Duodenal mucosa (tissue), 2 donors: ENCODE measurements around the gene CYTH1.

Experiments
- H3K27ac ChIP-seq: one replicate; pipeline ENCODE4 v1.7.0; 2013; ENCODE audit warnings: low read depth, low read length
- H3K27me3 ChIP-seq, 2 donors: one replicate each; pipeline ENCODE4 v1.7.0; 2013; ENCODE audit warnings: low read length in 2 of 2, control low read depth in 1 of 2; ENCODE audit not compliant: insufficient read depth in 2 of 2, control insufficient read depth in 1 of 2
- H3K36me3 ChIP-seq, 2 donors: one replicate each; pipeline ENCODE4 v1.7.0; 2013; ENCODE audit warnings: low read length in 2 of 2, control low read depth in 1 of 2; ENCODE audit not compliant: insufficient read depth in 2 of 2, control insufficient read depth in 1 of 2
- H3K4me1 ChIP-seq, 2 donors: one replicate each; pipeline ENCODE4 v1.7.0; 2013; ENCODE audit warnings: low read length in 2 of 2, control low read depth in 1 of 2; ENCODE audit not compliant: insufficient read depth in 2 of 2, control insufficient read depth in 1 of 2
- H3K4me3 ChIP-seq, 2 donors: one replicate each; pipeline ENCODE4 v1.7.0; 2013; ENCODE audit warnings: low read length in 2 of 2, low read depth in 1 of 2
- H3K9ac ChIP-seq, 2 donors: one replicate each; pipeline ENCODE4 v1.7.0; 2013; ENCODE audit warnings: low read length in 2 of 2, low read depth in 1 of 2
- H3K9me3 ChIP-seq, 2 donors: one replicate each; pipeline ENCODE4 v1.7.0; 2013; ENCODE audit warnings: low read length in 2 of 2, control low read depth in 1 of 2; ENCODE audit not compliant: control insufficient read depth in 1 of 2

The CYTH1 gene

DNA sequence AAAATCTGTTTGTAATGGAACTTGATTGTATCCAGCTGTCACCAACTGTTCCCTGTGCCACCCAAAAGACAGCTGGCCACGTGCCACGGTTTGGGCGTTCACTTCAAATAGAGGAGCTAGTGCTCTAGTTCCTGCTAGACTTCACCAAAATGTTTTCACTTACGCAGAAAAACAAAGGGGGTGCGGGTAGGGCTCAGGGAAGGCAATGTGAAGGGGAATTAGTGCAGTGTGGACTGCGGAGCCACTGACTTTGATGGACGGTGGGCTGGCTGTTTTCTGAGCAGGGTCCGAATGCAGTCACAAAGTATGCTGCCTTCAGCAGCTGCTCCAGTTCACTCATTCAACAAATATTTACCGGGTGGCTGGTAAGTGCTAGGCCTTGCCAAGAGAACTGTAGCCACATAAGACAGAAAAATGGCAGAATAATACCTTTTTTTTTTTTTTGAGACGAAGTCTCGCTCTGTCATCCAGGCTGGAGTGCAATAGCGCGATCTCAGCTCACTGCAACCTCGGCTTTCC, 7.6 kb upstream of the CYTH1 start:
- Histone ChIP-seq H3K27ac (peak overlapping the region; percentile 6), H3K9me3 (no peaks in the 10 kb centered on the region), H3K9ac (no peak overlapping the region), H3K4me3 (no peak overlapping the region), H3K27me3 (no peaks in the 10 kb centered on the region), H3K36me3 (peaks cover 8 to 33% of the 10 kb centered on the region in 2 donors), H3K4me1 (peaks cover 0 to 7% of the 10 kb centered on the region in 2 donors)

DNA sequence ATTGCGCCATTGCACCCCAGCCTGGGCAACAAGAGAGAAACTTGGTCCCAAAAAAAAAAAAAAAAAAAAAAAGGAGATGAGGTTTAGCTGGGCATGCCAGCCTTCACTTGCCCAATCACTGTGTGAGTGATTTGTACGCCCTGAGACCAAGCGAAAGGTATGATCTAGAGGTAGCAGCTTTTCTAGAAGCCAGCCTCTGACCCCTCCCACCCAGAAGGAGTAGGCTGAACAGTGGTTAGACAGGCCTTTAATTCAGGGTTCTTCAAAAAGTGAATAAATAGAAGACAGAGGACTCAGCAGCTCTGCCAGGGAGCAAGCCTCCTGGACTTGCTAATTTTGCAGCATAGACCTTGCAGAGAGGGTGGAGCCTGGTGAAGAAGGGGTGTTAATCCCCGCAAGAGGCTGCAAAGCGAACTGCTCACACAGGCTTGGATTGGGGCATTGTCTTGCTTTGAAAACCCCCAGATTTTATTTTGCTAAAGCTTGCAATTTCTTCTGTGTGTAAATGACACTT, 7.1 kb upstream of the CYTH1 start:
- no peaks in the 10 kb centered on the region for H3K27me3 ChIP-seq
- H3K4me1 ChIP-seq = peaks cover 0 to 7% of the 10 kb centered on the region in 2 donors
- peaks cover 7 to 29% of the 10 kb centered on the region in 2 donors for H3K36me3 ChIP-seq
- no peaks in the 10 kb centered on the region for H3K9me3 ChIP-seq
- no peak overlapping the region for H3K4me3 ChIP-seq
- H3K9ac ChIP-seq = no peak overlapping the region
- peak overlapping the region; percentile 6 for H3K27ac ChIP-seq

DNA sequence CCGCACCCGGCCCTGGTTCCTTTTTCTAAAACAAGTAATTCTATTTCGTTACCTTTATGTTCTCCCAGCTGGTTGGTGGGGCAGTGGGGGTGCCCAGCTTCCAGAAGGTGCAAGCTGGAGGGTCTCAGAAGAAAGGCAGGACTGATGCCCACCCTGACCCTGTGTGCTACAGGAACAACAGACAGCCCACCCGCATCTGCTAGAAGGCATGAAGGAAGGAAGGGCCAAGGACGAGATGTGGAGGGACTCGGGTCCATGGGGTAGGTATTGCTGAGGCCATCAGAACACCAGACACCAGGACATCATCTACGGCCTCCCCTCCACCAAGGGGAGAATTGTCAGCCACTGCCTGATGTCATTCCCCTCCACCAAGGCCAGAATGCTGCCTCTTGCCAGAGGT, 6.4 kb upstream of the CYTH1 start:
- no peak overlapping the region for H3K27ac ChIP-seq
- peaks cover 0 to 22% of the 10 kb centered on the region in 2 donors for H3K36me3 ChIP-seq
- H3K4me3 ChIP-seq = no peak overlapping the region
- peaks cover 7 to 10% of the 10 kb centered on the region in 2 donors for H3K4me1 ChIP-seq
- no peak overlapping the region for H3K9ac ChIP-seq
- no peaks in the 10 kb centered on the region for H3K9me3 ChIP-seq
- no peaks in the 10 kb centered on the region for H3K27me3 ChIP-seq

DNA sequence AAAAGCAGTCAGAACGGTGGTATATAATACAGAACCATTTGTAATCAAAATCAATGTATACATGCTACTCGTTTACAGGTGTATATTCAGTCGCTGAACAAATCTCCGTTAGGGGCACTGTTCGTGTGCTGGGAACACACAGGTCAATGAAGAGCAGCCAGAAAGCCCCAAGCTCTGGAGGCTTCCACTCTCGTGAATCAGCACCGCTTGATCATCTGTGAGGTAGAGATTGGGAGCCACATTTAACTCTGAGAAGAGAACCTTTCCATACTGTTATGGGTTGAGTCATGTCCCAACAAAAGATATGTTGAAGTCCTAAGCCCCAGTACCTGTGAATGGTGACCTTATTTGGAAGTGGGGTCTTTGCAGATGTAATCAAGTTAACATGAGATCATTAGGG, 5.4 kb upstream of the CYTH1 start:
- no peak overlapping the region for H3K9ac ChIP-seq
- peaks cover 8 to 12% of the 10 kb centered on the region in 2 donors for H3K4me1 ChIP-seq
- H3K36me3 ChIP-seq = peaks cover 0 to 17% of the 10 kb centered on the region in 2 donors
- no peaks in the 10 kb centered on the region for H3K9me3 ChIP-seq
- H3K4me3 ChIP-seq = no peak overlapping the region
- no peaks in the 10 kb centered on the region for H3K27me3 ChIP-seq
- no peak overlapping the region for H3K27ac ChIP-seq

DNA sequence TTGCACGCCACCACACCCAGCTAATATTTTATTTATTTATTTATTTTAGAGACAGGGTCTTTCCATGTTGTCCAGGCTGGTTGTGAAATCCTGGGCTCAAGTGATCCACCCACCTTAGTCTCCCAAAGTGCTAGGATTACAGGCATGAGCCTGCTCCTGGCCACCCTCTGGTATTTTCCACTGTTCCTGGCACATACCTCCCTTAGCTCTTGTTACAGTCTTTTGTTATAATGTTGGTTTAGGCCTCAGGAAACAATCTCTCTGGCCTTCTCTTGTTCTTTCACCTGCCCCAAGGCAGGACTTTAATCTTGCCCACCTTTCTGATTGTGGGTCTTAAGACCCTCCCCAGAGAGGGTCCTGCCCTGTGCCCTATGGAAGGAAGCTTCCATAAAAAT, 3.6 kb upstream of the CYTH1 start:
- Histone ChIP-seq H3K9me3 (no peaks in the 10 kb centered on the region), H3K4me3 (no peak overlapping the region), H3K36me3 (peaks cover 0 to 7% of the 10 kb centered on the region in 2 donors), H3K9ac (no peak overlapping the region), H3K27ac (no peak overlapping the region), H3K4me1 (peaks cover 8 to 12% of the 10 kb centered on the region in 2 donors), H3K27me3 (no peaks in the 10 kb centered on the region)

DNA sequence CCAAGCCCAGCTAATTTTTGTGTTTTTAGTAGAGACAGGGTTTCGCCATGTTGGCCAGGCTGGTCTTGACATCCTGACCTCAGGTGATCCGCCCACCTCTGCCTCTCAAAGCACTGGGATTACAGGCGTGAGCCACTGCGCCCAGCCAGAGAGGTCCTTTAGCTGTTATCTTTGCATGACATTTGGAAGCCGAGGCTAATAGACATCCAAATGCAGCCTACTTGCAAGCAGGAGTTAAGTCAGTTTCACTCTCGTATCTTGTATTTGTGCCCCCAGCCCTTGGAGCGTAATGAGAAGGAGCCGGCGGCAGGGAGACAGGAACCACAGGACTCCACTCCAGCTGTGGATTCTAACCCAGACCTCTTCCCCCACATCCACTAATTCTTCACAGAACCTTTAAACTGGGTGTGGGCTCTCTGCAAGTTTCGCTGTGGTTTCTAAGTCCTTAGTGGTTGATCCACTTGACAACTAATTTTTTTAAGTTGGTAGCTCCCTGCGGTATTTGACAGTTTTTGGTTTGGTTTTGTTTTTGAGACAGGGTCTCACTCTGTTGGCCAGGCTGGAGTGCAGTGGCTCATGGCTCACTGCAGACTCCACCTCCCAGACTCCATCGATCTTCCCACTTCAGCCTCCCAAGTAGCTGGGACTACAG, 3.1 kb upstream of the CYTH1 start:
- Histone ChIP-seq H3K4me1 (peaks cover 11 to 17% of the 10 kb centered on the region in 2 donors), H3K27ac (no peak overlapping the region), H3K36me3 (peaks cover 0 to 4% of the 10 kb centered on the region in 2 donors), H3K9me3 (no peaks in the 10 kb centered on the region), H3K4me3 (no peak overlapping the region), H3K9ac (no peak overlapping the region), H3K27me3 (no peaks in the 10 kb centered on the region)

DNA sequence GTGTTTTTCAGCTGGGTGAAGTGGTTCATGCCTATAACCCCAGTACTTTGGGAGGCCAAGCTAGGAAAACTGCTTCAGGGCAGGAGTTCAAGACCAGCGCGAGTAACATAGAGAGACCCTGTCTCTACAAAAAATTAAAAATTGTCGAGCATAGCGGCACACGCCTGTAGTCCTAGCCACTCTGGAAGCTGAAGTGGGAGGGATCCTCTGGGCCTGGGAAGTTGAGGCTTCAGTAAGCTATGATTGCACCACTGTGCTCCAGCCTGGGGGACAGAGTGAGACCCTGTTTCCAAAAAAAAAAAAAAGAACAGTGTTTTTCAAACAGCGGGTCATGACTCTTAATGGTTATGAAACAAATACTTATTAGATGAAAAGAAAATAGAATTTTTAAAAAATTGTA, 2.3 kb upstream of the CYTH1 start:
- peaks cover 0 to 4% of the 10 kb centered on the region in 2 donors for H3K36me3 ChIP-seq
- peaks cover 16 to 17% of the 10 kb centered on the region in 2 donors for H3K4me1 ChIP-seq
- H3K27me3 ChIP-seq = no peaks in the 10 kb centered on the region
- H3K27ac ChIP-seq = no peak overlapping the region
- H3K4me3 ChIP-seq = no peak overlapping the region
- no peak overlapping the region for H3K9ac ChIP-seq
- no peaks in the 10 kb centered on the region for H3K9me3 ChIP-seq

DNA sequence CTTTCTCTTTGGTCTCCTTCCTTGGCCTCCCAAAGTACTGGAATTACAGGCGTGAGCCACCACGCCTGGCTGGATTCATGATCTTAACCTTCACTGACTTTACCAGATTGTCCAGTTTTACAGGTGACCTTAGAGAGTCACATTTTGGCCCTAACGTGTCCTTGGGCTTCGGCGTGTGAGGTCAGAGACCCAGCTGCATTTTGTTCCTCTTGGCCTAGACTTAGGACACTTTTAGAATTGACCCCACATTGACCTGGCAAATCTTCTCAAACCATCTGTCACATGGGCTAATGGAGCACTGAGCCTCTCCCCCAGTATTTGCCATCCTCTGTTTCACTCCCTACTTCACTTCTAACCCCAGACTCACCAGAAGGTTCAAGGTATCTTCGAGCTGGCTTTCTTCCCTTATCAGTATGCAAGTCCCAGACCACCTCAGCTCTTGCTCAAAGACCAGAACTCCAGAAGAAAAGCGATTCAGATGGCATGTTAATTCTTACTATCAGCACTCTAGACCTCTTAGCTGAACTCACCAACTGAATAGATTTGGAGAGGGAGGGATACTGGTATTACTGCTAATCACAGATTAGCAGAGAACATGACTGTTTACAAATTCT, 1.7 kb upstream of the CYTH1 start:
- H3K27me3 ChIP-seq = no peaks in the 10 kb centered on the region
- no peaks in the 10 kb centered on the region for H3K9me3 ChIP-seq
- peaks cover 0 to 4% of the 10 kb centered on the region in 2 donors for H3K36me3 ChIP-seq
- no peak overlapping the region for H3K9ac ChIP-seq
- H3K27ac ChIP-seq = no peak overlapping the region
- no peak overlapping the region for H3K4me3 ChIP-seq
- H3K4me1 ChIP-seq = peaks cover 16 to 17% of the 10 kb centered on the region in 2 donors

DNA sequence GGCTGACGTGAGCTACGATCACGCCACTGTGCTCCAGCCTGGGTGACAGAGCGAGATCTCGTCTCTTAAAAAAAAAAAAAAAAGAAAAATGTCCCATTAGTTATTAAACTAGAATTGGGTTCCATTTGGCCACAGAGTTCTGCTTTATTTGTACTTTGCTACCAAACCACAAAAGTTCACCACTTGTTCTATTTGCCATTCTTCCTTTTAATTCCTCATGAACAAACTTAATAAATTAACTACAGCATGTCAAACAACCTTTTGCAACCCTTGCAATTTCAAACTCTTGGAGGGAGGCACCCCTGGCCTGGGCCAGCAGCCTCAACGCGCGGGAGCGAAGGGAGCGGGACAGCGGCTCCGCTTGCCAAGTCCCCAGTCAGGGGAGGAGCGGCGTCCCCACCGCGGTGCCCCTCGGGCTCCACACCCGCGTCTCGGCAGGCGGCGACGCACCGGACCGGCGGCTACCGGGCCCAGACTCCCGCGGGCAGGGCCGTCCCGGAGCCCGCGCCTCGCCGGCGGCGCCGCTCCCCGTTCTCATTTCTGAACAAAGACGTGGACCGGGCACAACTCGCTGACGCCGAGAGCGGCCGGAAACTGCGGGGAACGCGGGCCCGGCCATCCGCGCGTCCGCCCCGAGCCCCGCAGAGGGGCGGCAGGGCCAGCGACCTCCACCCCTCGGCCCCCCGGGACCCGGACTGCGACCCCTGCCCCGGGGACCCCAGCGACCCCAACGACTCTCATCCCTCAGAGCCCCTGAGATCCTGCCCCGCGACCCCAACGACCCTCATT, 775 bp downstream of the CYTH1 start:
- peaks cover 16 to 17% of the 10 kb centered on the region in 2 donors for H3K4me1 ChIP-seq
- peak overlapping the region; percentile 79 to 81 for H3K4me3 ChIP-seq
- H3K36me3 ChIP-seq = no peaks in the 10 kb centered on the region
- H3K27me3 ChIP-seq = no peaks in the 10 kb centered on the region
- H3K9me3 ChIP-seq = no peaks in the 10 kb centered on the region
- H3K27ac ChIP-seq = peak overlapping the region; percentile 80
- H3K9ac ChIP-seq = peak overlapping the region; percentile 79 to 86

DNA sequence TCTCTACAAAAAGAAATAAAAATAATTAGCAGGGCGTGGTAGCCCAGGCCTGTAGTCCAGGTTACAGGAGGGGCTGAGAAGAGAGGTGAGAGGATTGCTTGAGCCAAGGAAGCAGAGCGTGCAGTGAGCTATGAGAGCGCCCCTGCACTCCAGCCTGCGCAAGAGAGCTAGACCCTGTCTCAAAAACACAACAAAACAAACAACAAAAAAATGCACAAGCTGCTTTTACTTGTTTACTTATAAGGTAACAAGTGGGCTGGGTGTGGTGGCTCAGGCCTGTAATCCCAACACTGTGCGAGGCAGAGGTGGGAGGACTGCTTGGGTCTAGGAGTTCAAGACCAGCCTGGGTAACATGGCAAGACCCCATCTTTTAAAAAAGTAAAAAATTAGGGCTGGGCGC, 1.7 kb downstream of the CYTH1 start:
- Histone ChIP-seq H3K4me1 (peaks cover 16 to 17% of the 10 kb centered on the region in 2 donors), H3K27ac (peak overlapping the region; percentile 70), H3K9ac (peak overlapping the region; percentile 54 to 55), H3K9me3 (no peaks in the 10 kb centered on the region), H3K36me3 (no peaks in the 10 kb centered on the region), H3K27me3 (no peaks in the 10 kb centered on the region), H3K4me3 (peak overlapping the region in 1 of 2 donors; percentile 50)
